Colonic mucosa (tissue), 4 donors: ENCODE results near the gene KIF21B. TPM values are rescaled to one million over a fixed set of nuclear protein-coding genes. Genes with fewer than 3 reads are reported as not detected.
A peak's percentile ranks its signal among the peaks of the same experiment; 100 is the strongest.

Experiments used
- DNase-seq: peaks from one replicate; pipeline ENCODE4 v3.0.0-alpha.2; 2020
- H3K27ac ChIP-seq: fragments of 200-600 bp; one replicate; pipeline ENCODE4 v1.8.0; 2021
- H3K27me3 ChIP-seq: fragments of 200-600 bp; one replicate; pipeline ENCODE4 v1.8.0; 2021
- H3K36me3 ChIP-seq: fragments of 200-600 bp; one replicate; pipeline ENCODE4 v1.8.0; 2021
- H3K4me1 ChIP-seq: fragments of 200-600 bp; one replicate; pipeline ENCODE4 v1.8.0; 2021; ENCODE audit warnings: mild to moderate bottlenecking
- H3K4me3 ChIP-seq: fragments of 200-600 bp; one replicate; pipeline ENCODE4 v1.8.0; 2021
- H3K9ac ChIP-seq, 2 donors: one replicate each; pipeline ENCODE4 v1.7.0; 2013; ENCODE audit warnings: control low read depth in 2 of 2, low read depth in 2 of 2, low read length in 2 of 2
- H3K9me3 ChIP-seq: fragments of 200-600 bp; one replicate; pipeline ENCODE4 v1.8.0; 2021
- CTCF ChIP-seq: fragments of 200-600 bp; IDR thresholded peaks from one replicate; pipeline ENCODE4 v1.8.0; 2022; ENCODE audit warnings: antibody characterized with exemption, mild to moderate bottlenecking
- intact Hi-C: fragments of 100-400 bp; cut with DNase I; formaldehyde crosslinking; loops from one replicate; pipeline ENCODE4 v1.14.1; 2022
- total RNA-seq, 2 donors: library from RNA; stranded (reverse); fragmentation: NEBNext Ultra II Directional in 1 of 2; extraction: Animal tissue kit (Norgen Biotek cat#: 25700) in 1 of 2; gene quantifications; one replicate each; pipeline ENCODE4 v1.2.1, GENCODE V29; 2021
- donor health status: healthy.
- donor health status: DM: no; HTN: no; CAD: no.
- donor health status: DM: no; HTN: no; CAD: no.

The KIF21B gene
- total RNA-seq, 2 donors from 2014 or later: 3.1 to 10.4 TPM

GRCh38 chr1:201019321-201019977 is 4.1 kb downstream of the KIF21B start:
- H3K4me1 ChIP-seq: peaks cover 32% of the 10 kb centered on the region

GRCh38 chr1:201017828-201018163 is 5.7 kb downstream of the KIF21B start:
- Histone ChIP-seq H3K27me3 (no peaks in the 10 kb centered on the region), H3K4me1 (peaks cover 36% of the 10 kb centered on the region), H3K4me3 (no peak overlapping the region), H3K36me3 (no peaks in the 10 kb centered on the region), H3K9me3 (no peaks in the 10 kb centered on the region), H3K9ac (no peak overlapping the region), H3K27ac (no peak overlapping the region)
- no peak for DNase-seq
- no peak for TF ChIP-seq CTCF
- intact Hi-C loops: no loop called here

More at GRCh38 chr1:201019321-201019977, 4.1 kb downstream of the KIF21B start:
- intact Hi-C loops: no loop called here
- Histone ChIP-seq H3K27me3 (no peaks in the 10 kb centered on the region), H3K4me3 (no peak overlapping the region), H3K27ac (peak overlapping the region; percentile 76), H3K9me3 (no peaks in the 10 kb centered on the region), H3K36me3 (no peaks in the 10 kb centered on the region), H3K9ac (peak overlapping the region; percentile 28 to 68)
- peak; percentile 93 for DNase-seq
- no peak for TF ChIP-seq CTCF

GRCh38 chr1:201016943-201017827 is 6.3 kb downstream of the KIF21B start:
- DNase-seq: no peak
- intact Hi-C loops: no loop called here
- Histone ChIP-seq H3K36me3 (no peaks in the 10 kb centered on the region), H3K27me3 (no peaks in the 10 kb centered on the region), H3K9me3 (no peaks in the 10 kb centered on the region), H3K27ac (no peak overlapping the region), H3K9ac (peak overlapping the region in 1 of 2 donors; percentile 54), H3K4me3 (no peak overlapping the region), H3K4me1 (peaks cover 32% of the 10 kb centered on the region)
- no peak for TF ChIP-seq CTCF

- Histone ChIP-seq H3K27ac (no peak overlapping the region), H3K27me3 (no peaks in the 10 kb centered on the region), H3K4me1 (peaks cover 32% of the 10 kb centered on the region), H3K36me3 (no peaks in the 10 kb centered on the region), H3K9me3 (no peaks in the 10 kb centered on the region), H3K9ac (peak overlapping the region in 1 of 2 donors; percentile 54), H3K4me3 (no peak overlapping the region)
- intact Hi-C loops: no loop called here
- TF ChIP-seq CTCF: no peak
- peak; percentile 77 for DNase-seq
These were observed 7.3 kb downstream of the KIF21B start for GRCh38 chr1:201016211-201016651.

- Histone ChIP-seq H3K9ac (no peak overlapping the region), H3K36me3 (no peaks in the 10 kb centered on the region), H3K4me1 (peaks cover 32% of the 10 kb centered on the region), H3K27ac (no peak overlapping the region), H3K4me3 (no peak overlapping the region), H3K9me3 (no peaks in the 10 kb centered on the region), H3K27me3 (no peaks in the 10 kb centered on the region)
- TF ChIP-seq CTCF: no peak
- DNase-seq: no peak
- intact Hi-C loops: no loop called here
These were observed 7.9 kb downstream of the KIF21B start for GRCh38 chr1:201015551-201016091.
